NCI-H2081 treated with DMSO at 0.1 percent for 48 hours (cell line): ENCODE data around the gene OR6B3.

ENCODE experiments used
- DNase-seq: peaks from one replicate; lab custom pipeline; 2025; lab: John Stamatoyannopoulos, UW

OR6B3 gene

GRCh38 chr2:240043279-240043989 is 9.9 kb downstream of the OR6B3 start:
- no peak for DNase-seq

GRCh38 chr2:240042740-240043139 is 10.6 kb downstream of the OR6B3 start:
- no peak for DNase-seq

- no peak for DNase-seq
Measured at GRCh38 chr2:240041363-240041762, 12.0 kb downstream of the OR6B3 start.

GRCh38 chr2:240037358-240037757 is 16.0 kb downstream of the OR6B3 start:
- DNase-seq, result no peak

- DNase-seq, result no peak
Measured at GRCh38 chr2:240033330-240033678, 20.0 kb downstream of the OR6B3 start.

GRCh38 chr2:240032406-240033329 is 20.7 kb downstream of the OR6B3 start:
- DNase-seq, result no peak

- DNase-seq, result no peak
Measured at GRCh38 chr2:240030379-240031094, 22.8 kb downstream of the OR6B3 start, which contains the start of gene OR6B2. TSS of gene OR6B2 (minus strand) at chr2:240030429. CDS start at chr2:240030429, 0 bp downstream.

GRCh38 chr2:240024766-240025165 is 28.6 kb downstream of the OR6B3 start:
- no peak for DNase-seq

- no peak for DNase-seq
Measured at GRCh38 chr2:240023792-240024191, 29.5 kb downstream of the OR6B3 start.

- DNase-seq, result no peak
Measured at GRCh38 chr2:240021488-240022104, 31.7 kb downstream of the OR6B3 start.

GRCh38 chr2:240018071-240018750 is 35.1 kb downstream of the OR6B3 start:
- DNase-seq, result no peak

- DNase-seq, result no peak
Measured at GRCh38 chr2:240014327-240014726, 39.0 kb downstream of the OR6B3 start.

GRCh38 chr2:240013343-240013742 is 40.0 kb downstream of the OR6B3 start:
- DNase-seq, result no peak

GRCh38 chr2:240002983-240003382 is 50.3 kb downstream of the OR6B3 start:
- DNase-seq, result no peak

GRCh38 chr2:240000671-240001070 is 52.6 kb downstream of the OR6B3 start:
- DNase-seq, result no peak

- DNase-seq, result no peak
Measured at GRCh38 chr2:239997686-239998409, 55.5 kb downstream of the OR6B3 start.
